Measurements from ENCODE around the gene NCKIPSD. TPM values are rescaled to one million over a fixed set of nuclear protein-coding genes. Genes with fewer than 3 reads are reported as not detected.

Gene NCKIPSD
- total RNA-seq: 19.8 and 25.9 TPM in 2 replicates

DNA sequence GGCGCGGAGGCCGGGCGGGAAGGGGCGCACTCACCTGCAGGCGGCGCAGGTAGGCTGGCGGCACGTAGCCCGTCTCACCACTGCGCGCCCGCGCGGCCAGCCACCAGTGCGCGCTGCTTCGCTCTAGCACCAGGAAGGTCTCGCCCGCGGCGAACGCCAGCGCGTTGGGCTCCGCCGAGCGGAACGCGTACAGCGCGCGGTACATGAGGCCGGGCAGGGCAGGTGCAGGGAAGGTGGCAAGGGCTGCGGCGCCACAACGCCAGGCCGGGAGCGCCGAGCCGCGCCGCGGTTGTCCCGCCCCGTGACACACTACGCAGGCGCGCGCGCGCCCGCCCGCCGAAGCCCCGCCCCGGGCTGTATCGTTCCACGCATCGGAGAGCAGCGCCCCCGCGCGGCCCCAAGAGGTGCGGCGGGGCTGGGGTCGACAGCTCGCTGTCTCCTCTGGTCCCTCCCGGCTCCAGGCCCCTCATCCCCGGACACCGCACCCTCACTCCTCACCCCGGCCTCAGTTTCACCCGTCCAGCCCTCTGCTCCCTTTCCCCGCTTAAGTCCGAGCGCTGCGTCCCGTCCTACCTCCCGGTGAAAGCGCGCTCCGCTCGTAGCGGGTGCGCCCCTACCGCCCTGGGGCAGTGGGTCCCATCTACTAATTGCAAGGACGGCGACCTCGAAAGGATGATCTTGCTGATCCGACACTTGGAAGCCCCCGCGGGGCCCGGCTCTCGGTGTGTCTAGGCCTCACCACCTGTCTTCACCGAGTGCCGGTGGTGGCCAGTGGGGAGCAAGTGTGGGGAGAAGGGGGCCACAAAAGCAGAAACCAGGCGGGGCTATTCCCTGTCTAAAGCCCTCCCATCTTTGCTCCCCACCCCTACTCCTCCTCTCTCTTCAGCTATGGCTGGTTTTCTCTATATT, at the start of gene NCKIPSD:
TSS of gene NCKIPSD (minus strand) at position 313 of the 909 bp plus-strand sequence. CDS start at position 205, 108 bp downstream.

DNA sequence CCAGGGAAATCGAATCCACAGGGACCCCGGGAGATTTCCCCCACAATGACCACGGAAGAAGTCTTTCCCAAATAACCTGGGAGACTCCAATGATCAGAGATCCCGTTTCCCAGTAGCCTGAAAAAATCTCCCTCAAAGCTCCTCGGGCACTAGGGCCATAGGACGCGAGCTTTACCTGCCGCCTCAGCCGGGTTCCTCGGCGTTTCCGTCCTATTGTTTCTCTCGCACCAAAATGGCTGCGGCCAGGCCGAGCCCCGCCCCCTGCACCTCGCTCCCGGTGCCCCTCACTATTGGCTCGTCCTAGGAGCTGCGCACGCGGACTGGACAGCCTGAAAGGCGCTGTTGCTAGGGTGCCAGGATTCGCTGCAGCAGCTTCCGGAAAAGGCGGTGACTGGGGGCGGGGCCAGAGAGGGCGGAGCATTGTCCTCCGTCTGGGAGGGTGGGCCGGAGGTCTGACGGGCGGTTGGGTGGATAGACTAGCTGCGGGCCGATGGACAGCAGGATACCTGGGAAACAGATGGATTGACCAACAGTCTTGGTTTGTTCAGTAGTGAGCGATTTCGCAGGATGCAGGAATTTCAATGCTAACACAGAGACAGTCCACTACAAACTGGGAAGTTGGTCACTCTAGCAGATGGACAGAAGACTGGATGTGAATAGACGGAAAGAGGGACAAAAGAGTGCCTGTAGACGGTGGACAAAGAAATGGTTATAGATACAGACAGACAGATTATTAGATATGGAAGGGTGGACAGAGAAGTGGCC, 31.4 kb upstream of the NCKIPSD start, which contains the start of gene IP6K2:
TSS of gene IP6K2 (minus strand) at position 240 of the 765 bp plus-strand sequence. CDS start 21,930 bp downstream, outside the sequence.

DNA sequence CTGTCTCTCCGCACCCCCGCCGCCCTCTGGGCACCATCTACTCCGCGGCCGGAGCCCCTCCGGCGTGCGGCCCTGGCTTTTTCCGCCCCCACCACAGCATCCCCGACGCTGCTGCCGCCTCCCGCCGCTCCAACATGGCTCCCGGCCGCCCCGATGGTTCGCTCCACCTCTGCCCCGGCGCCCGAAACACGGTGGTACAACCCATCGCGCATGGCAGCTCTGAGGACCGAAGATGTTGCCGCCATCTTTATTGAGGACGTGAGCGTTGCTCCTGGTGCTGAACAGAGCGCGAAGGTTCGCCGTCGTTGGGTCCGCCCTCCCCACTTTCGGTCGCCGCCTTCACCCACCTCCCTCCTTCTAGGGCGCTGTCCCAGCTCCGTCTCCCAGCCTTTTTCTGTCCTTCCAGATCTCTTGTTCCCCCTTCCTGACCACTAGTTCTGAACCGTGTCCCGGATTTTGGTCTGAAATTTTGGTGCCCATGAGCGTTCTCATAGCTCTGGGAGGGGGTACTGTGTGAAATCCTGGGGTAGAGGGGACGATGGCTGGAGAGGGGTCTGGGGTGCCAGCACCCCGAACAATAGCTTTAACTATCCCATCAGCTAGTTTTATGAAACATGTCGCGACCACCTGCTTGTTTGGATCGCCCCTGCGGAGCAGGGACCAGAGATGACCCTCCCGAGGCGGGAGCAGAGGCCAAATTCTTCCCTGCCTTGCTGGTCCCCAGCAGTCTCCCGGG, 22.8 kb downstream of the NCKIPSD start, which contains the start of gene CELSR3:
TSS of gene CELSR3 (minus strand) at position 134 of the 736 bp plus-strand sequence. CDS start 252 bp downstream, outside the sequence.

DNA sequence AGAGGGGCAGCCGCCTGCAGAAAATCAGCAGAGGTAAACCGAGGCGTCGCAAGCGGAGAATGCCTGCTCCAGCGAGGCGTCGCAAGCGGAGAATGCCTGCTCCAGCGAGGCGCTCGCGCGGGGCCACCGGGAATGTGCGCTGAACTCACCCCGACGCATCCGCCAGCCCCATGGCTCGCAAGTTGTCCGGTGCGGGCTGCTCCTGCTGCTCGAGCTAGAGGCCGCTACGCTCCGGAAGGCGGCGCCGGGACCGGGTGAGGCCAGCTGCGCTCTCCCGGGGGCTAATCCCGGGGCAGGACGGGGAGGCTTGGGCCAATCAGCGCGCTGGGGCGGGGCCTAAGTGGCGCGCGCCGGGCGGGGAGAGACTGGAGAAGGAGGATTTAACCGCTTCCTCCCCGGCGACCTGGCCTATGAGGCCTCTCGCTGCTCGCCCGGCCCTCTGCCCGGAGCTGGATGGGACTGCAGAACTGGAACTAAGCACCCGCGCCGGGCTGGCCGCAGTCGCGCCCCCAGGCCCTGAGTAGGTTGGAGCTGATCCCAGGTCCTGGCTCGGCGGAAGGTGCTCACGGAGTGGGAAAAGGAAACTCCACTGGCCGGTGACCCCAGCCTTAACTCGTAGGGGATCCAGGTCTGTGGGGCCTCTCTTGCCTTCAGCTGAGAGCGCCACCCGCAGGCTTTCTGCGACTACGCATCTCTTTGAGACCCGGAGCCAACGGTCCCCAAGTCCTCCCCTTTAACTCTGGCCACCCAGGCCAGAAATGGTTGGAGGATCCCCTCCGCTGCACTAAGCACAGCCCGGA, 50.3 kb downstream of the NCKIPSD start, which contains the start of gene SLC26A6:
TSS of gene SLC26A6 (minus strand) at position 240 of the 800 bp plus-strand sequence. CDS start at position 172, 68 bp downstream.

Other genes with a start within 250 kb of the NCKIPSD start
- 17.0 and 18.9 TPM in 2 replicates for gene CCDC51, start 245.8 kb downstream of the NCKIPSD start, total RNA-seq
- gene TMA7, start 245.7 kb downstream of the NCKIPSD start, total RNA-seq: 317 and 443 TPM in 2 replicates
- gene ATRIP, start 239.2 kb downstream of the NCKIPSD start, total RNA-seq: 8.1 and 9.4 TPM in 2 replicates
- 157 and 171 TPM in 2 replicates for gene SHISA5, start 181.7 kb downstream of the NCKIPSD start, total RNA-seq
- 8.9 and 12.3 TPM in 2 replicates for gene PFKFB4, start 129.1 kb downstream of the NCKIPSD start, total RNA-seq
- gene UCN2, start 122.1 kb downstream of the NCKIPSD start, total RNA-seq: 1.7 and 1.9 TPM in 2 replicates
- 22.1 and 29.3 TPM in 2 replicates for gene COL7A1, start 90.6 kb downstream of the NCKIPSD start, total RNA-seq
- 311 and 400 TPM in 2 replicates for gene UQCRC1, start 76.3 kb downstream of the NCKIPSD start, total RNA-seq
- gene TMEM89, start 64.1 kb downstream of the NCKIPSD start, total RNA-seq: not detected in 2 replicates
- gene SLC26A6, start 50.5 kb downstream of the NCKIPSD start, total RNA-seq: 27.2 and 35.1 TPM in 2 replicates
- 1.3 and 2.7 TPM in 2 replicates for gene CELSR3, start 23.0 kb downstream of the NCKIPSD start, total RNA-seq
- 70.3 and 83.2 TPM in 2 replicates for gene IP6K2, start 31.3 kb upstream of the NCKIPSD start, total RNA-seq
- gene PRKAR2A, start 162.0 kb upstream of the NCKIPSD start, total RNA-seq: 18.7 and 20.1 TPM in 2 replicates
- 9.2 and 9.8 TPM in 2 replicates for gene SLC25A20, start 213.0 kb upstream of the NCKIPSD start, total RNA-seq
- gene ARIH2, start 232.9 kb upstream of the NCKIPSD start, total RNA-seq: 55.2 and 64.1 TPM in 2 replicates

All from bronchus fibroblast of lung (primary cell).